GM19351 (cell line): ENCODE measurements around the gene PPARA.
"Not testable (repeated sequence)": the region's sequence is repeated elsewhere in the genome, so short reads cannot be mapped to it uniquely, and the experiment has no call there.

ENCODE experiments used
- ATAC-seq: cut with Tn5 transposase; IDR thresholded peaks from one replicate; pipeline ENCODE4 v1.9.1; 2021; ENCODE audit warnings: mild to moderate bottlenecking, moderate library complexity; ENCODE audit not compliant: unreplicated experiment

Gene PPARA

GRCh38 chr22:46125816-46126765 lies 24.2 kb upstream of the PPARA start:
- ATAC-seq, result no peak

DNA sequence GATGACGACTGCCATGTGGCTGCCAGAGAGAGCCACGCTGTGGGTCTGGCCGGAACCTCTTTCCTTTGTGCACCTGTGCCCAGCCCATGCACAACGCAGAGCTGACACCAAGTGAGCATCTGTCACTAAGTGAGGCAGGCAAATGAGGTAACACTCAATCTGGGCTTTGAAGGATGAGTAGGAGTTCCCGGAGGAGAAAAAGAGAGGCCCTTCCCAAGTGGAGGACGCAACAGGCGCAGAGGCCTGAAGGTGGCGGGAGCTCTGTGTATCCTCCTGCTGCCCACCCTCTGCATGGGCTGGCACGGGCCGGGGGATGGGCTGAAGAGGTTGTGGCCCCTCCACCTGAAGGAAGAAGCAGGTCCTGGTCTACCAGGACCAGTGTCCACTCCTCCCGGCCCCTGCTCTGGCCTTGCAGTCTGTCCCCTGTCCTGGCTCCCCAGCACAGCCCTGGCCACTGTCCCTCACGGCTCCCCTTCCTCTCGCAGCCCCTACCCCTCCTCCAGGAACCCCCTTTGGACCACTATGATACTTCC lies 23.4 kb upstream of the PPARA start:
- ATAC-seq, result no peak

GRCh38 chr22:46127556-46127955 lies 22.8 kb upstream of the PPARA start:
- ATAC-seq, result no peak

DNA sequence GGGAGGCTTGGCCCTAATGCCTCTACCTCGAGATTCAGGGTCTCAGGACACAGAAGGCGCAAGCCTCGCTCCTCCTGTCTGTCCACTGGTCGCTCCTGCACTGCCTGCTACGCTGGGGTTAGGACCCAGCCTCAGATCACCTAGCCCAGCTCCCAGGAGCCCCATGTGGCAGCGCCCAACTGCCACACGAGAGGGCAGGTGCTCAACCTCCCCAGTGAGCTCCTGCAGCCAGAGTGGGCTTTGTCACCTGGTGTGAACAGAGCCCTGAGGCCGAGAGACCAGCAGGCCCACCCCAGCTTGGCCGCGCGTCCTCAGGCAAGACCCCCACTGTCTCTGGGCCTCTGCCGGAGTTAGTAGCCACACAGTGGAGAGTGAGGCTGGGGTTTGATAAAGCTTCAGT lies 21.7 kb upstream of the PPARA start:
- no peak for ATAC-seq

DNA sequence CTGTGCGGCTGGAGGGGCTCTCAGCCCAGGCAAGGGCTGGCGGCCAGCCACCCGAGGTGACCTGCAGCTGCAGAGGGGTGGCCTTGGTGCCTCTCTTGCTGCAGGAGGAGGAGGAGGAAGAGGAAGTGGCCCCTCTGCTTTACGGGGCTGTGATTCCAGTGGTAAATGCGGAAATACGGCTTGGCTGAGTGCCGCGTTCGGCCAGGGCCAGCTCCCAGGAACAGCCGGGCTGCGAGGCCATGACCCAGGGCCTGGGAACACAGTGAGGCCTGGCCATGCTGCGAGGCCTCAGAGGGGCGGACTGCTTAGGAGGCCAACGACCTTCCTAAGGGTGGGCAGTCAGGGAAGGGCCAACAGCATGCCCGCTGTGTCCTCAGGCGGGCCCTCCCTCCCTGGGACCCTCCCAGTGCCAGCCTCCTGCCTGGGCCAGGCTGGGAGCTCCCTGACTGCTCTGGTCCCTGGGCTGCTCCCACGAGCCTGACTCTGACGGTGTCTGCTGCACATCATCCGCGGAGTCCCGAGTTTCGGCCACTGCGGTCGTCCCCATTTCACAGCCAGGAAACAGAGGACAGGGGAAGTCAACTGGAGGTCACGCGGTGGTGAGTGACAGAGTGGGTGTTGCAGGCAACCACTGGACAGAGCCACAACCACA lies 20.8 kb upstream of the PPARA start:
- no peak for ATAC-seq

DNA sequence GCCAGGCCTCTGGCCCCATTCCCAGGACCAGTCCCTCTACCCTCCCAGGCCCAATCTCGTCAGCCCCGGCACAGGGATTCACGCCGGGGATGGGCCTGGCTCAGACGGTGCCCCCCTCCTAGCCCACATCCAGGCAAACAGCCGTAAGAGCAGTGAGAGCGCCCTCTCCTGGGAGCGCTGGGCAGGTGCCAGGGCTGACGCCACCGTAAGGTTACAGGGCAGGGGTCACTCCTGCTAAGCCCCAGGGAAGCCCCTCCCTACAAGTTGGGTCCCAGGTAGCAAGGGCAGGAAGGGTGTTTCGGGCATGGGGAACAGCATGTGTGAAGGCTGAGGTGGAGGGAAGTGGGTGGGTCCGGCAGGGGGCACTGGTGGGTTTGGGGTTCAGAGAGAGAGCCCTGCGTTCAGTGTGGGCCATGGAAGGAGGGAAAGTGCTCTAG lies 19.2 kb upstream of the PPARA start:
- ATAC-seq, result no peak

DNA sequence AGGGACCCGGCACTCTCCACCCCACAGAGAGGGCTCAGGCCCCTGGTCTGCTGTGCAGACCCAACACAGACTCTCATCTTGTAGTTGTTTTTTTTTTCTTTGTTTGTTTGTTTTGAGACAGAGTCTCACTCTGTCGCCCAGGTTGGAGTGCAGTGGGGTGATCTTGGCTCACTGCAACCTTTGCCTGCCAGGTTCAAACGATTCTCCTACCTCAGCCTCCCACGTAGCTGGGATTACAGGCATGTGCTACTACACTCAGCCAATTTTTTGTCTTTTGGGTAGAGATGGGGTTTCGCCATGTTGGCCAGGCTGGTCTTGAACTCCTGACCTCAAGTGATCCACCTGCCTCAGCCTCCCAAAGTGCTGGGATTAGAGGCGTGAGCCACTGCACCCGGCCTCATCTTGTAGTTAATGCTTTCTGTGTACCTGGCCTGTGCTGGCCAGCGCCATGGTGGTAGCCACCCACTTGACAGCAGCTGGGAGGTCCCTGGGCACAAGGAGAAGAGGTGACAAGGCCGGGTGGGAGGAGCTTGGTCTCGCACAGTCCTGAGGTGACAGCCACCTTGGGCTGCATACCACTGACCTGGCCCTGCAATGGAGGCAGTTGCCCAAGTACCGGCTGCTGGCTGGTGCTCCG lies 18.0 kb upstream of the PPARA start:
- not testable (repeated sequence) for ATAC-seq

- no peak for ATAC-seq
These were observed 17.3 kb upstream of the PPARA start for GRCh38 chr22:46132830-46133587.

- no peak for ATAC-seq
These were observed 16.8 kb upstream of the PPARA start for GRCh38 chr22:46133588-46133855.

GRCh38 chr22:46134111-46134705 lies 16.1 kb upstream of the PPARA start:
- no peak for ATAC-seq

- no peak for ATAC-seq
These were observed 14.5 kb upstream of the PPARA start for GRCh38 chr22:46135611-46136485.

- no peak for ATAC-seq
These were observed 13.7 kb upstream of the PPARA start for GRCh38 chr22:46136486-46137217.

GRCh38 chr22:46137218-46137766 lies 13.0 kb upstream of the PPARA start:
- no peak for ATAC-seq

DNA sequence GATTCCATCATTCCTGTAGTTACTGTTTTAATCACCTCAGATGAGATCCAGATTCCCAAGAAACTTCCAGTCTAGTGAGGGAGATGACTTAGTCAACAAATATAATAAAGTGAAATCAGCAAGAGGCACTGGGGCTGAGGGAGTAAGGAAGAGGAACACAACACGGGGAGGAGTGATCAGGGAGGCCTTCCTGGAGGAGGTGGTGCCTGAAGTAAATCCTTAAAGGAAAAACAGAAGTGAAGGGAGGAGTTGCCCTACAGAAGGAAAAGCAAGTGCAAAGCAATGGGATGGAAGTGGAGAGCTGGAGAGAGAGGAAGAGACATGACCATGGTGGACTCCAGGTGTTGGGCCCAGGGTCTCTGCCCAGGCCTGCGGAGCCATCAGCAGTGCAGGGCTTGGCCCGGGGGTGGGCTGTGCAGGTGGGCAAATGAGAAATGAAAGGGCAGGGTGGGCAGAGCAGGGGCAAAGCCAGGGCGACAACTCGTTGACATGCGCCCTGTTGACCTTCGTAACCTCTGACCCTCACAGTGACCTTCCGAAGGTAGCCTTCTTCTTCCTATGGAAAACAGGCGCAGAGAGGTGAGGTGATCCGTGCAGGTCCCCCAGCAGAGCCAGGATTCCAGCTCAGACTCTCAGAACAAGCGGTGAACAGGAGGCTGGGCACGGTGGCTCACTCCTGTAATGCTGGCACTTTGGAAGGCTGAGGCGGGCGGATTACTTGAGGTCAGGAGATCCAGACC lies 12.1 kb upstream of the PPARA start:
- no peak for ATAC-seq

DNA sequence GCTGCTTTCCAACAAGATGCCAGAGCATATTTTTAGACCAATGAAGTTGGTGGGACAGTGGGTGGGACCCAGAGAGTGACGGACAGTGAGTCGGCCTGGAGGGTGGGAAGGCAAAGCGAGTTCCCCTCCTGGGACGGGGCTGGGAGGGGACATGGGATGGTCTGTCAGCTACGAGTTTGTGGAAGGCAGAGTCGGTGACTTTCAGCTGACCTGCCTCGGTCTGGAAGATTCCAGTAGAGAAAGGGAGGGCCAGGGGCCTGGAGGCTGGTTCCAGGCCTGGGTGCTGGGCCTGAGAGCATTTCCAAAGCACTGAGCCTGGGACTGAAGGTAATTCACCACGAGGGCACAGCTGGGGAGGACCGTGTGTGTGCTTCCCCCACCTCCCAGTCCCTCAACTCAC lies 10.9 kb upstream of the PPARA start:
- ATAC-seq, result not testable (repeated sequence)

DNA sequence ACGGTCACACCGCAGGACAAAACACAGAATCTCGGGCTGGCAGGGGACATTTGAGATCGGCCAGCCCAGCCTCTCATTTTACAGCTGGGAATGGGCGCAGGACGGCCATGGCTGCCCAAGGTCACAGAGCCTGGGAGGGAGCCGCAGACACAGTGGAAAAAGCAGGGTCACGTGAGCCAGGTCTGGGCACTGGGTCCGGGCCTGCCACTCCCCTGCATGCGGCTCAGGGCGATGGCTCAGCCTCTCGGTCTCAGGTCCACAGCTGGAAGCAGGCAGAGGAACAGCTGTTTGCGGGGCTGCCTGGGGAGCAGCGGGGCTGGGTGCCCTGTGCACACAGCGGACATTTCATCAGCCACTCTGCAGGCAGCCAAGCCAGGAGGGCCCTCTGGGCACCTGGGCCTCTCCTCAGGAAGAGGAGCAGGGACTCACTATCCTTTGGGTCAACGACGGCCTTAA lies 10.4 kb upstream of the PPARA start:
- no peak for ATAC-seq

DNA sequence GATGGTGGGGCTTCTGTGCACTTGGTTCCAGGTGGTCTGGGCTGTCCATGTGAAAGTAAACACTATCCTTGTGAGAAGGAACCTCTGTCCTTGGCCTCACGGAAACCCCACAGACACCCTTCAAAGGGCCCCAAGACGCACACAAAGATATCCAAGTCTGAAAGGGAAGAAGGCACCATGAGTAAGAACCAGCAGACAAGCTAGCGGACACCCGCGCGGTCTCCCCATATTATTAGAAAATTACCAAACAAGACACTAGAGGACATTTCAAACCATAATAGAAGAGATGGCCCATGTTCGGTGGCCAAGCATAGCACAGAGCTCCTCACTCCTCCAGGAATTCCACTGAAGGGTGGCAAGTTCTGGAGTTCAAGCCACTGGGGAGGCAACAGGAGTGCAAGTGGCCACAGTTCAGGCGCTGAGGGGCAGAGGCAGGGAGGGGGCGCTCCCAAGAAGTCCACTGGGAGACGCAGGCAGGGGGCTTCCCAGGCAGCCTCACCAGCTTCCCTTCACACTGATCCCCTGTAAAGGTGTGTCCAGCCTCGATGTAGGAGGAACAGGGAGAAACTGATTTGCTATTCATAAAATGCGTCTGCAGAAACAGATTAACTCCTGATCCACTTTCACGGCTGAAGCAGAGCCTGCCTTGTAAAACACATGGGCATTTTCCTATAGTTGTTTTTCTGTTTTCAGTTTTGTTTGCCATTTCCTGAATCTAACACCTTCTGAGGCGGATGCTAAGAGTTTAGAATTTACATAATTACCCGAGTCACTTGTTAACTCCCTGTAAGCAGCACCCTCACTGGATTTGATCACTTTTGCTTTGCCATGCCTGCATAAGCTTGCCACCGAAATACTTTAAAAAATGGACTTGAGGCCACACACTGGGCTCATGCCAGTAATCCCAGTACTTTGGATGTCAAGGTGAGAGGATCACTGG lies 9.1 kb upstream of the PPARA start:
- ATAC-seq, result no peak
